CD14-positive monocyte (primary cell): Measurements from ENCODE around the gene TXNL4A. TPM values are rescaled to one million over a fixed set of nuclear protein-coding genes. Genes with fewer than 3 reads are reported as not detected.

ENCODE experiments used
- DNase-seq, 3 donors: peaks; one replicate each; pipeline ENCODE4 v3.0.0-alpha.2; 2011 to 2022
- H2AFZ ChIP-seq: 2 replicates; pipeline ENCODE4 v1.6.0; 2012; ENCODE audit warnings: mild to moderate bottlenecking, low read depth, low read length, inconsistent platforms; ENCODE audit not compliant: insufficient read depth, poor library complexity, severe bottlenecking
- H3K27ac ChIP-seq, 2 donors: 1 replicate in 1 of 2; 2 replicates in 1 of 2; pipeline ENCODE4 v1.5.1; 2012 to 2013; ENCODE audit warnings: low read length in 2 of 2, control low read depth in 1 of 2, inconsistent platforms in 1 of 2, low read depth in 1 of 2, mild to moderate bottlenecking in 1 of 2
- H3K27me3 ChIP-seq, 2 donors: one replicate each; pipeline versions ENCODE4 v1.6.0 to v1.6.1; 2011 to 2013; ENCODE audit warnings: low read length in 2 of 2; ENCODE audit not compliant: control insufficient read depth in 2 of 2, insufficient read depth in 2 of 2
- H3K36me3 ChIP-seq, 2 donors: replicated peaks in 1 of 2; 1 replicate in 1 of 2; 2 replicates in 1 of 2; pipeline versions ENCODE4 v1.5.1 to v1.6.1; 2012 to 2013; ENCODE audit warnings: low read length in 2 of 2, control low read depth in 1 of 2, inconsistent platforms in 1 of 2, mild to moderate bottlenecking in 1 of 2; ENCODE audit not compliant: insufficient read depth in 2 of 2, control insufficient read depth in 1 of 2
- H3K4me1 ChIP-seq, 2 donors: 1 replicate in 1 of 2; 2 replicates in 1 of 2; pipeline versions ENCODE4 v1.5.1 to v1.6.1; 2012 to 2013; ENCODE audit warnings: low read length in 2 of 2, control low read depth in 1 of 2, inconsistent platforms in 1 of 2, mild to moderate bottlenecking in 1 of 2, moderate library complexity in 1 of 2; ENCODE audit not compliant: insufficient read depth in 2 of 2, control insufficient read depth in 1 of 2
- H3K4me2 ChIP-seq: replicated peaks from 2 replicates; pipeline ENCODE3; 2012; ENCODE audit warnings: low read length, moderate library complexity, mild to moderate bottlenecking; ENCODE audit not compliant: poor library complexity, severe bottlenecking; ENCODE audit errors: extremely low read depth
- H3K4me3 ChIP-seq, 3 experiments: fragments of 200-600 bp in 1 of 3; sonication (generic) in 1 of 3; replicated peaks in 1 of 3; 1 replicate in 2 of 3; 2 replicates in 1 of 3; pipeline ENCODE4 v1.5.1; 2011 to 2013; ENCODE audit warnings: low read length in 3 of 3, mild to moderate bottlenecking in 3 of 3, control low read depth in 2 of 3, low read depth in 2 of 3, inconsistent platforms in 1 of 3, moderate library complexity in 1 of 3
- H3K79me2 ChIP-seq: 2 replicates; pipeline ENCODE4 v1.6.0; 2012; ENCODE audit warnings: mild to moderate bottlenecking, control low read depth, inconsistent platforms, low read length, moderate library complexity; ENCODE audit not compliant: insufficient read depth
- H3K9ac ChIP-seq: 2 replicates; pipeline ENCODE4 v1.6.0; 2017; ENCODE audit warnings: low read length, mild to moderate bottlenecking; ENCODE audit not compliant: insufficient read depth, poor library complexity, severe bottlenecking
- H3K9me3 ChIP-seq, 2 donors: replicated peaks in 1 of 2; 1 replicate in 1 of 2; 2 replicates in 1 of 2; pipeline versions ENCODE4 v1.5.1 to v1.6.1; 2012 to 2013; ENCODE audit warnings: low read length in 2 of 2, control low read depth in 1 of 2; ENCODE audit not compliant: control insufficient read depth in 1 of 2, insufficient read depth in 1 of 2
- H4K20me1 ChIP-seq: 2 replicates; pipeline ENCODE4 v1.6.0; 2012; ENCODE audit warnings: mild to moderate bottlenecking, low read length, control low read depth, moderate library complexity; ENCODE audit not compliant: insufficient read depth
- H3K27ac Mint-ChIP-seq, 7 donors: one replicate each; pipeline ENCODE4 v1.8.0; 2020; ENCODE audit warnings: mild to moderate bottlenecking in 7 of 7, mixed read lengths in 7 of 7, moderate library complexity in 6 of 7, inconsistent platforms in 2 of 7
- H3K27me3 Mint-ChIP-seq, 3 donors: one replicate each; pipeline ENCODE4 v1.8.0; 2021 to 2022; ENCODE audit warnings: low read depth in 3 of 3, mild to moderate bottlenecking in 3 of 3, mixed read lengths in 3 of 3, moderate library complexity in 3 of 3, inconsistent platforms in 1 of 3
- H3K36me3 Mint-ChIP-seq, 2 donors: one replicate each; pipeline ENCODE4 v1.8.0; 2020; ENCODE audit warnings: mixed read lengths in 2 of 2, inconsistent platforms in 1 of 2, mild to moderate bottlenecking in 1 of 2
- H3K4me1 Mint-ChIP-seq: one replicate; pipeline ENCODE4 v1.8.0; 2020; ENCODE audit warnings: mild to moderate bottlenecking, mixed read lengths
- H3K4me3 Mint-ChIP-seq, 2 donors: one replicate each; pipeline ENCODE4 v1.8.0; 2020; ENCODE audit warnings: mild to moderate bottlenecking in 2 of 2, mixed read lengths in 2 of 2, moderate library complexity in 1 of 2
- H3K9me3 Mint-ChIP-seq, 7 donors: one replicate each; pipeline ENCODE4 v1.8.0; 2020 to 2022; ENCODE audit warnings: mixed read lengths in 7 of 7, mild to moderate bottlenecking in 6 of 7, moderate library complexity in 6 of 7, inconsistent platforms in 2 of 7
- WGBS: methylation state at CpG from one replicate; pipeline ENCODE4 v1.1.5; 2013; ENCODE audit warnings: missing lambda C conversion rate; ENCODE audit not compliant: insufficient coverage; 5-methylcytosine and 5-hydroxymethylcytosine counted together
- intact Hi-C, 2 donors: fragments of 100-400 bp; cut with micrococcal nuclease; formaldehyde crosslinking; loops; one replicate each; pipeline versions ENCODE4 v1.15.0 to v1.15.1; 2023
- polyA plus RNA-seq, 3 donors: library from polyadenylated mRNA; depleted of rRNA in 1 of 3; unstranded in 2 of 3; stranded (reverse) in 1 of 3; fragments of 300-500 nt in 2 of 3; fragments of >200 nt in 1 of 3; fragmentation: Illumina TruSeq in 2 of 3; gene quantifications; 1 replicate in 2 of 3; 2 replicates in 1 of 3; pipeline ENCODE4 v1.2.3, GENCODE V29; 2012 to 2021
- TF ChIP-seq, protein P1 (sequence below): fragments of 200-600 bp; IDR thresholded peaks from one replicate; pipeline ENCODE4 v1.8.0; 2022; ENCODE audit warnings: antibody characterized with exemption, mild to moderate bottlenecking

TXNL4A gene
- polyA plus RNA-seq, 3 donors = 34.5 to 192 (median 150) TPM

DNA sequence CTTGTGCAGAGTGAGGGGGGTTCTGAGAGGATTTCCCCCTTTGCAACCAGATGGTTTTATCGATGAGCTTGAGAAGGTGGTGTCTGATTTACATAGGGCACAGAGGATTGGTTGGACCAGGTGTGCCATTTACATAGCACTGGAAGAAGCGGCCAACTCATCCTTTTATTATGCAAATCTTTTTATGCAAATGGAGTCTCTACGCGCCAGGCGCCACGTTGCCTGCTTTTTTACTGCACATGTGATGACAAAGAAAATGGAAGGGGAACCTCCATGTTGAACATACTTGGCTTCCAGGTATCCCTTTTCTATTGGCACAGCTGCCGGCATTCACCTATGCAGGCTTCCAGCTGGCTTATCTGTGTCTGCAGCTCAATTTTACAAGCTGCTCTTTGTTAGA lies 18.4 kb upstream of the TXNL4A start:
- H3K27ac Mint-ChIP-seq = no peak overlapping the region
- peaks cover 29 to 39% (median 34%) of the 10 kb centered on the region in 7 donors for H3K9me3 Mint-ChIP-seq

DNA sequence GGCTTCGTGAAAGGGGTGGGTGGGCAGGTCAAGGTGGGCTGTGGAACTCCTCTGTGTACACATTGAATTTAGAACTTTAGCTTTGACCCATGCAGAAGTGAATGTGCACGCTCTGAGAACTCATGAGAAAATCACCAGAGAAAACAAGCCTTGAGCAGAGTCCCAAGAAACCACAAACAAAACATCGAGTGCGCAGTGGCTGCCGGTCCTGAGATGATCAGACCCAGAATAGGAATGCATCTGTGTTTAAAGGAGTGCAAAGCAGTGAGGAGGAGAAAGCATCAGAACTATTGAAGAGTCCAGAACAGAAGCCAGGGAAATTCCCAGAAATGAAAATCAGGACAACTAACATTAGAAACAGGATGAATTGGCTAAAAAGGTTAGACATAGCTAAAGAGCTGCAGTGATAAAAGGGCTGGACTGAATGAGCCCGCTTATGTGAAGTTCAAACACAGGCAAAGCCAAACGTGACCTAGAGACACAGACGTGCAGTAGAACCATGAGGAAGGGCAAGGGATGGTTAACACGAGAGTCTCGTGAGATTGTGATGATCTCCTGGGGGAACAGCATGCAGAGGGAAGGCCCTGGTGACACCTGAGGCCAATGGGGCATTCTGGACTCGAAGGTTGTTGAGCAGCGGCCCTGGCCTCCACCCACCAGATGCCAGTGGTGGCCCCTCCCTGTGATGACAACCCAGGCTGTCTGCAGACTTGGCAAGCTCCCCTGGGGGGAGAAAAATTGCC lies 16.4 kb upstream of the TXNL4A start:
- Histone ChIP-seq H3K27me3 (no peaks in the 10 kb centered on the region), H3K4me1 (no peaks in the 10 kb centered on the region), H3K9ac (no peak overlapping the region), H3K36me3 (no peaks in the 10 kb centered on the region), H3K4me3 (no peak overlapping the region), H3K27ac (no peak overlapping the region), H3K9me3 (peaks cover 21 to 28% of the 10 kb centered on the region in 2 donors), H2AFZ (no peak overlapping the region), H3K4me2 (no peak overlapping the region), H4K20me1 (no peaks in the 10 kb centered on the region), H3K79me2 (no peaks in the 10 kb centered on the region)
- intact Hi-C loops = no loop called here
- TF ChIP-seq, protein P1, sequence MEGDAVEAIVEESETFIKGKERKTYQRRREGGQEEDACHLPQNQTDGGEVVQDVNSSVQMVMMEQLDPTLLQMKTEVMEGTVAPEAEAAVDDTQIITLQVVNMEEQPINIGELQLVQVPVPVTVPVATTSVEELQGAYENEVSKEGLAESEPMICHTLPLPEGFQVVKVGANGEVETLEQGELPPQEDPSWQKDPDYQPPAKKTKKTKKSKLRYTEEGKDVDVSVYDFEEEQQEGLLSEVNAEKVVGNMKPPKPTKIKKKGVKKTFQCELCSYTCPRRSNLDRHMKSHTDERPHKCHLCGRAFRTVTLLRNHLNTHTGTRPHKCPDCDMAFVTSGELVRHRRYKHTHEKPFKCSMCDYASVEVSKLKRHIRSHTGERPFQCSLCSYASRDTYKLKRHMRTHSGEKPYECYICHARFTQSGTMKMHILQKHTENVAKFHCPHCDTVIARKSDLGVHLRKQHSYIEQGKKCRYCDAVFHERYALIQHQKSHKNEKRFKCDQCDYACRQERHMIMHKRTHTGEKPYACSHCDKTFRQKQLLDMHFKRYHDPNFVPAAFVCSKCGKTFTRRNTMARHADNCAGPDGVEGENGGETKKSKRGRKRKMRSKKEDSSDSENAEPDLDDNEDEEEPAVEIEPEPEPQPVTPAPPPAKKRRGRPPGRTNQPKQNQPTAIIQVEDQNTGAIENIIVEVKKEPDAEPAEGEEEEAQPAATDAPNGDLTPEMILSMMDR = no peak
- Mint-ChIP-seq H3K36me3 (no peaks in the 10 kb centered on the region), H3K9me3 (peaks cover 30 to 42% (median 36%) of the 10 kb centered on the region in 7 donors), H3K27me3 (peaks cover 0 to 2% (median 1%) of the 10 kb centered on the region in 3 donors), H3K27ac (no peak overlapping the region), H3K4me3 (no peak overlapping the region), H3K4me1 (no peaks in the 10 kb centered on the region)
- WGBS = 91% methylated on average over 12 of the region's 12 CpGs
- no peak for DNase-seq

More for the DNA sequence above, 18.4 kb upstream of the TXNL4A start:
- no peaks in the 10 kb centered on the region for H3K79me2 ChIP-seq
- H3K27ac ChIP-seq = no peak overlapping the region
- H3K27me3 Mint-ChIP-seq = peaks cover 1 to 2% (median 2%) of the 10 kb centered on the region in 3 donors
- TF ChIP-seq, protein P1 = no peak
- H3K36me3 Mint-ChIP-seq = no peaks in the 10 kb centered on the region
- H4K20me1 ChIP-seq = no peaks in the 10 kb centered on the region
- H3K4me3 ChIP-seq = no peak overlapping the region
- H3K4me1 Mint-ChIP-seq = no peaks in the 10 kb centered on the region
- peaks cover 6 to 28% of the 10 kb centered on the region in 2 donors for H3K9me3 ChIP-seq
- intact Hi-C loops = no loop called here
- no peak for DNase-seq
- WGBS = no CpG with 5 or more reads among the region's 7 CpGs
- H3K27me3 ChIP-seq = no peaks in the 10 kb centered on the region
- no peak overlapping the region for H3K4me2 ChIP-seq
- H2AFZ ChIP-seq = no peak overlapping the region
- no peak overlapping the region for H3K4me3 Mint-ChIP-seq
- H3K36me3 ChIP-seq = no peaks in the 10 kb centered on the region
- no peak overlapping the region for H3K9ac ChIP-seq
- no peaks in the 10 kb centered on the region for H3K4me1 ChIP-seq
